Panc1 (cell line): Measurements from ENCODE around the gene SUPT3H. TPM values are rescaled to one million over a fixed set of nuclear protein-coding genes. Genes with fewer than 3 reads are reported as not detected.

Source experiments
- ATAC-seq: fragments of 200-7000 bp; cut with Tn5 transposase; 2 replicates; pipeline ENCODE4 v1.9.1; 2020; ENCODE audit warnings: mild to moderate bottlenecking, moderate library complexity
- BruUV-seq: library from RNA; stranded (reverse); fragments of 400-500 nt; replicated peaks from 2 replicates; lab custom pipeline; 2021; lab: Mats Ljungman, UMichigan
- CTCF ChIA-PET: fragments of 300-600 bp; sonication (Branson Sonifier 250); formaldehyde crosslinking; loops from one replicate; lab custom pipeline; 2022; ENCODE audit warnings: antibody characterized with exemption; lab: Charles Lee
- POLR2A ChIA-PET: fragments of 300-600 bp; sonication (Branson Sonifier 250); formaldehyde crosslinking; loops from one replicate; lab custom pipeline; 2022; ENCODE audit warnings: antibody characterized with exemption; lab: Charles Lee
- DNase-seq: peaks from one replicate; pipeline ENCODE4 v3.0.0-alpha.2; 2010; ENCODE audit warnings: low read depth, low spot score
- H3K27ac ChIP-seq: 2 replicates; pipeline ENCODE4 v1.5.1; 2011; ENCODE audit warnings: mild to moderate bottlenecking, low read length, inconsistent platforms
- H3K27me3 ChIP-seq: fragments of 200-500 bp; sonication (Bioruptor generic); 2 replicates; pipeline ENCODE4 v1.6.0; 2014; ENCODE audit warnings: low read length, inconsistent platforms; ENCODE audit not compliant: control insufficient read depth, insufficient read depth
- H3K36me3 ChIP-seq: fragments of 200-500 bp; sonication (Bioruptor generic); 2 replicates; pipeline ENCODE4 v1.5.1; 2014; ENCODE audit warnings: inconsistent platforms, mild to moderate bottlenecking, low read length, moderate library complexity; ENCODE audit not compliant: control insufficient read depth, insufficient read depth
- H3K4me1 ChIP-seq: 2 replicates; pipeline ENCODE4 v1.5.1; 2011; ENCODE audit warnings: inconsistent platforms, mild to moderate bottlenecking, low read length, moderate library complexity; ENCODE audit not compliant: control insufficient read depth, insufficient read depth
- H3K4me3 ChIP-seq, 2 experiments: 2 replicates each; pipeline ENCODE4 v1.5.1; 2011 to 2012; ENCODE audit warnings: low read depth in 2 of 2, low read length in 2 of 2, mild to moderate bottlenecking in 2 of 2, inconsistent platforms in 1 of 2, moderate library complexity in 1 of 2
- H3K9me3 ChIP-seq: fragments of 200-500 bp; sonication (Bioruptor generic); 2 replicates; pipeline ENCODE4 v1.5.1; 2014; ENCODE audit warnings: low read depth, mild to moderate bottlenecking, inconsistent platforms, low read length, moderate library complexity; ENCODE audit not compliant: control insufficient read depth, insufficient read depth
- CTCF ChIP-seq: fragments of 450-650 bp; IDR thresholded peaks from 2 replicates; pipeline ENCODE4 v1.5.1; 2017; ENCODE audit warnings: mild to moderate bottlenecking
- POLR2AphosphoS5 ChIP-seq: IDR thresholded peaks from 2 replicates; pipeline ENCODE4 v1.6.1; 2012; ENCODE audit warnings: mild to moderate bottlenecking, low read depth, low read length, moderate library complexity
- REST ChIP-seq, 2 experiments: IDR thresholded peaks; 2 replicates each; pipeline ENCODE4 v1.6.1; 2011 to 2012; ENCODE audit warnings: low read depth in 2 of 2, control low read depth in 1 of 2, low read length in 1 of 2, mild to moderate bottlenecking in 1 of 2, moderate library complexity in 1 of 2; ENCODE audit not compliant: insufficient read depth in 1 of 2
- SIN3A ChIP-seq: IDR thresholded peaks from 2 replicates; pipeline ENCODE4 v1.6.1; 2012; ENCODE audit warnings: low read depth, mild to moderate bottlenecking, low read length, moderate library complexity, borderline replicate concordance; ENCODE audit not compliant: insufficient read depth
- TCF7L2 ChIP-seq: IDR thresholded peaks from 2 replicates; pipeline ENCODE4 v1.6.1; 2011; ENCODE audit warnings: mild to moderate bottlenecking, low read depth, low read length, inconsistent platforms
- in situ Hi-C: cut with HindIII; loops from 2 replicates; pipeline ENCODE4 v1.10.0; 2016; ENCODE audit warnings: low sequenced_read_pairs, low pct_unique_long_range_greater_than_20kb
- intact Hi-C: fragments of 100-400 bp; cut with micrococcal nuclease; formaldehyde crosslinking; loops from one replicate; pipeline ENCODE4 v1.10.0; 2022; ENCODE audit not compliant: unreplicated experiment
- total RNA-seq: library from RNA; stranded (reverse); gene quantifications from one replicate; pipeline ENCODE4 v1.2.1, GENCODE V29; 2021; ENCODE audit not compliant: unreplicated experiment

The SUPT3H gene
- total RNA-seq, 1 experiment from 2014 or later, result 11.0 TPM

- H3K27me3 ChIP-seq, result no peaks in the 10 kb centered on the region
- no TSS peak for BruUV-seq
- intact Hi-C loops (no loop called here), in situ Hi-C loops (no loop called here)
- DNase-seq (no peak), ATAC-seq (no peak)
- no peaks in the 10 kb centered on the region for H3K36me3 ChIP-seq
- H3K4me3 ChIP-seq, result no peak overlapping the region
- ChIA-PET CTCF (no interaction called here), POLR2A (no interaction called here)
- H3K4me1 ChIP-seq, result no peaks in the 10 kb centered on the region; the same call in 1 of the 2 replicates
- no peak overlapping the region for H3K27ac ChIP-seq
- TF ChIP-seq REST (IDR thresholded peaks at IDR 0.05; ENCODE audit: insufficient read depth in 1 of 2, low read depth in 2 of 2, low read length in 1 of 2) (no peak), POLR2AphosphoS5 (no peak), CTCF (no peak), SIN3A (no peak), TCF7L2 (no peak)
- no peaks in the 10 kb centered on the region for H3K9me3 ChIP-seq
These were observed 557.4 kb downstream of the SUPT3H start for GRCh38 chr6:44820321-44820720.

- DNase-seq (no peak), ATAC-seq (no peak)
- Histone ChIP-seq H3K9me3 (no peaks in the 10 kb centered on the region), H3K27me3 (no peaks in the 10 kb centered on the region), H3K27ac (no peak overlapping the region), H3K36me3 (no peaks in the 10 kb centered on the region), H3K4me1 (no peaks in the 10 kb centered on the region), H3K4me3 (no peak overlapping the region)
- CTCF ChIA-PET, result interaction anchor here (0.7 kb wide), 1 partner anchor 915 kb away, joined by 3 read pairs; no protein-coding TSS in a partner anchor
- in situ Hi-C loops (no loop called here), intact Hi-C loops (no loop called here)
- TF ChIP-seq REST (IDR thresholded peaks at IDR 0.05; ENCODE audit: insufficient read depth in 1 of 2, low read depth in 2 of 2, low read length in 1 of 2) (no peak), TCF7L2 (no peak), POLR2AphosphoS5 (no peak), CTCF (no peak), SIN3A (no peak)
- POLR2A ChIA-PET, result no interaction called here
- no TSS peak for BruUV-seq
These were observed 566.3 kb downstream of the SUPT3H start for GRCh38 chr6:44811456-44811855.
